ENCODE results near the gene NT5E. TPM values are rescaled to one million over a fixed set of nuclear protein-coding genes. Genes with fewer than 3 reads are reported as not detected.

The NT5E gene
- total RNA-seq, 1 experiment from 2014 or later: 0.52 TPM

DNA sequence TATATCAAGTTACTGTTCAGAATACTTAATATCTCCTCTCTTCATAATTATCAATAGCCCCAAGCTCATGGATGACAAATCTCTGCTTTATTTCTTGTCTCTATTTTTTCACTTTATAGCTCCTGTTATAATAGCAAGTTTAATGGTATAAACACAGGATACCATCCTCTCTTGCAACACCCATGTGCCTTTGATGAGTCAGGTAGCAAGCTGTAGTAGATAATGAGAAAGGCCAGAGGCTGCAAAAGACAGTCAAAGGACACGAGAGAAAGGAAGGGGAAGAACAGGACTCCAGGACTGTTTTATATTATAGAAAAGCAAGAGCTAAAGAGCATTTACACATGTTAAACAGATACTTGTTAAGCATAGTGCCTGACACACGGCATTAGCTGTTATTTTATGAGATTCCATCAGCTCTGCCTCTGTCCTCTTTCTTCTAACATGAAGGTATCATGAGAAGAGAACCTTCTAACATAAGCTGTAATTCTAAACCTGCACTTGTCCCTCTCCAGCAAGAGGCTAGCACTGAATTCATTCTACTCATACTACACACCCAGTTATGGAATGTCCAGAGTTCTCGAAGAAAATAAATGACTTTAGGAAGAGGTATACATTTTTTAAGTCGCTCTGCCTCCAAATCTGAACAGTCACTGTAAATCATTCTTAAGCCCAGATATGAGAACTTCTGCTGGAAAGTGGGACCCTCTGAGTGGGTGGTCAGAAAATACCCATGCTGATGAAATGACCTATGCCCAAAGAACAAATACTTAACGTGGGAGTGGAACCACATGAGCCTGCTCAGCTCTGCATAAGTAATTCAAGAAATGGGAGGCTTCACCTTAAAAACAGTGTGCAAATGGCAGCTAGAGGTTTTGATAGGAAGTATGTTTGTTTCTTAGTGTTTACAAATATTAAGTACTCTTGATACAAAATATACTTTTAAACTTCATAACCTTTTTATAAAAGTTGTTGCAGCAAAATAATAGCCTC lies 45.0 kb downstream of the NT5E start:
- Mint-ChIP-seq H3K4me1 (no peaks in the 10 kb centered on the region), H3K9me3 (peaks cover 22 to 23% of the 10 kb centered on the region in 2 experiments), H3K36me3 (ENCODE audit: insufficient read depth in 1 of 3, low read depth in 3 of 3) (peaks cover 5 to 23% (median 10%) of the 10 kb centered on the region in 3 experiments; a peak in 6 of 7 replicates), H3K4me3 (no peak overlapping the region), H3K27me3 (ENCODE audit: low read depth) (no peaks in the 10 kb centered on the region), H3K27ac (no peak overlapping the region)
- no peak overlapping the region for H4K91ac ChIP-seq (ENCODE audit: insufficient read length, low read depth, low read length)
- no peak overlapping the region for H3K23ac ChIP-seq (ENCODE audit: insufficient read length, low read depth, low read length)
- no peaks in the 10 kb centered on the region for H3K23me2 ChIP-seq (ENCODE audit: insufficient read length, low read depth, low read length, poor library complexity, severe bottlenecking)
- no peak overlapping the region for H3T11ph ChIP-seq (ENCODE audit: low read length)
- H3K4ac ChIP-seq (ENCODE audit: low read depth, low read length): no peak overlapping the region
- no peak overlapping the region for H2BK15ac ChIP-seq (ENCODE audit: low read depth, low read length)
- H3K9me3 ChIP-seq (ENCODE audit: control insufficient read depth, low read depth, low read length): no peaks in the 10 kb centered on the region
- no peaks in the 10 kb centered on the region for H3K27me3 ChIP-seq (ENCODE audit: insufficient read depth, low read length)
- no peak overlapping the region for H3K4me2 ChIP-seq (ENCODE audit: insufficient read depth, insufficient read length, low read length)
- no peak for DNase-seq
- no peak overlapping the region for H3K18ac ChIP-seq (ENCODE audit: insufficient read length, low read depth, low read length)
- H2AK5ac ChIP-seq (ENCODE audit: insufficient read length, low read length): no peak overlapping the region
- H3K14ac ChIP-seq (ENCODE audit: insufficient read depth, low read length): no peak overlapping the region
- no peak overlapping the region for H2BK120ac ChIP-seq (ENCODE audit: low read depth, low read length, poor library complexity, severe bottlenecking)
- H2BK5ac ChIP-seq (ENCODE audit: insufficient read length, low read length): no peak overlapping the region
- H4K8ac ChIP-seq (replicated peaks; ENCODE audit: insufficient read length, low read depth, low read length): no peak overlapping the region
- no peaks in the 10 kb centered on the region for H4K20me1 ChIP-seq (ENCODE audit: control insufficient read depth, insufficient read depth, insufficient read length)
- H4K5ac ChIP-seq (ENCODE audit: insufficient read length, low read depth, low read length): no peak overlapping the region
- no peak overlapping the region for H3K56ac ChIP-seq (ENCODE audit: insufficient read length, low read depth, low read length)
- no peak overlapping the region for H3K9ac ChIP-seq (ENCODE audit: extremely low read depth, insufficient read length, low read length)
- H2BK20ac ChIP-seq (ENCODE audit: low read depth, low read length, poor library complexity, severe bottlenecking): no peak overlapping the region
- no peak overlapping the region for H3K27ac ChIP-seq (ENCODE audit: insufficient read length, low read depth, low read length)
- TF ChIP-seq, protein P1, sequence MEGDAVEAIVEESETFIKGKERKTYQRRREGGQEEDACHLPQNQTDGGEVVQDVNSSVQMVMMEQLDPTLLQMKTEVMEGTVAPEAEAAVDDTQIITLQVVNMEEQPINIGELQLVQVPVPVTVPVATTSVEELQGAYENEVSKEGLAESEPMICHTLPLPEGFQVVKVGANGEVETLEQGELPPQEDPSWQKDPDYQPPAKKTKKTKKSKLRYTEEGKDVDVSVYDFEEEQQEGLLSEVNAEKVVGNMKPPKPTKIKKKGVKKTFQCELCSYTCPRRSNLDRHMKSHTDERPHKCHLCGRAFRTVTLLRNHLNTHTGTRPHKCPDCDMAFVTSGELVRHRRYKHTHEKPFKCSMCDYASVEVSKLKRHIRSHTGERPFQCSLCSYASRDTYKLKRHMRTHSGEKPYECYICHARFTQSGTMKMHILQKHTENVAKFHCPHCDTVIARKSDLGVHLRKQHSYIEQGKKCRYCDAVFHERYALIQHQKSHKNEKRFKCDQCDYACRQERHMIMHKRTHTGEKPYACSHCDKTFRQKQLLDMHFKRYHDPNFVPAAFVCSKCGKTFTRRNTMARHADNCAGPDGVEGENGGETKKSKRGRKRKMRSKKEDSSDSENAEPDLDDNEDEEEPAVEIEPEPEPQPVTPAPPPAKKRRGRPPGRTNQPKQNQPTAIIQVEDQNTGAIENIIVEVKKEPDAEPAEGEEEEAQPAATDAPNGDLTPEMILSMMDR (conservative IDR thresholded peaks at IDR 0.05): no peak
- no peaks in the 10 kb centered on the region for H3K79me2 ChIP-seq (ENCODE audit: insufficient read depth, low read length)
- H2AFZ ChIP-seq (ENCODE audit: low read length): no peak overlapping the region
- no CpG with 5 or more reads among the region's 5 CpGs for WGBS (ENCODE audit: extremely low coverage, insufficient read length, low lambda C conversion rate)
- no peak overlapping the region for H2BK12ac ChIP-seq (ENCODE audit: insufficient read length, low read depth, low read length)
- no peaks in the 10 kb centered on the region for H3K79me1 ChIP-seq (ENCODE audit: insufficient read depth, low read depth, low read length, poor library complexity, severe bottlenecking)
- no peaks in the 10 kb centered on the region for H3K4me1 ChIP-seq (ENCODE audit: insufficient read depth, low read length)
